Endothelial cell of umbilical vein (primary cell): ENCODE data around the gene ZSCAN2.

ENCODE experiments used
- CTCF ChIP-seq, 2 donors: IDR thresholded peaks; 1 replicate in 1 of 2; 2 replicates in 1 of 2; pipeline ENCODE4 v1.5.1; 2011; ENCODE audit warnings: low read length in 2 of 2, mild to moderate bottlenecking in 2 of 2, moderate library complexity in 2 of 2, control low read depth in 1 of 2, inconsistent platforms in 1 of 2, low read depth in 1 of 2; ENCODE audit not compliant: insufficient read depth in 1 of 2; ENCODE audit errors: extremely low read depth in 1 of 2
- EZH2 ChIP-seq: IDR thresholded peaks from 2 replicates; pipeline ENCODE4 v1.6.1; 2012; ENCODE audit warnings: borderline replicate concordance, low read depth, mild to moderate bottlenecking, moderate library complexity, low read length, inconsistent platforms; ENCODE audit not compliant: severe bottlenecking
- JUN ChIP-seq: IDR thresholded peaks from 2 replicates; pipeline ENCODE4 v1.6.1; 2011; ENCODE audit warnings: borderline replicate concordance, low read depth; ENCODE audit not compliant: insufficient read length, insufficient read depth
- MAX ChIP-seq: IDR thresholded peaks from 2 replicates; pipeline ENCODE4 v1.6.1; 2011; ENCODE audit not compliant: insufficient read depth, insufficient read length
- POLR2A ChIP-seq: IDR thresholded peaks from 2 replicates; pipeline ENCODE4 v1.6.1; 2012; ENCODE audit warnings: low read depth, mild to moderate bottlenecking, control low read depth, low read length
- POLR2AphosphoS5 ChIP-seq: IDR thresholded peaks from 2 replicates; pipeline ENCODE4 v1.6.1; 2012; ENCODE audit warnings: low read depth, mild to moderate bottlenecking, control low read depth, low read length, moderate library complexity; ENCODE audit not compliant: insufficient read depth

- TF ChIP-seq EZH2, result no peak
- no peak for TF ChIP-seq CTCF (IDR thresholded peaks at IDR 0.05; ENCODE audit: extremely low read depth in 1 of 2, insufficient read depth in 1 of 2, low read depth in 1 of 2, low read length in 2 of 2)
- no peak for TF ChIP-seq POLR2A
- TF ChIP-seq POLR2AphosphoS5, result no peak
- TF ChIP-seq JUN, result no peak
- no peak for TF ChIP-seq MAX
Measured at GRCh38 chr15:84643838-84644237, 43.0 kb downstream of the ZSCAN2 start.
